Neuronal stem cell (in vitro differentiated cells): Measurements from ENCODE around the gene ARFGEF3.

Experiments
- DNase-seq: peaks from one replicate; pipeline ENCODE4 v3.0.0-alpha.2; 2013; ENCODE audit warnings: low spot score
- H2AFZ ChIP-seq: one replicate; pipeline ENCODE4 v1.6.1; 2013; ENCODE audit warnings: mild to moderate bottlenecking, low read length, inconsistent platforms
- H2AK5ac ChIP-seq: 2 replicates; pipeline ENCODE4 v1.6.1; 2013; ENCODE audit warnings: low read depth, mild to moderate bottlenecking, inconsistent platforms, low read length, moderate library complexity, mixed read lengths
- H2BK120ac ChIP-seq: 2 replicates; pipeline ENCODE4 v1.6.1; 2013; ENCODE audit warnings: low read depth, mild to moderate bottlenecking, inconsistent platforms, low read length, moderate library complexity, mixed read lengths
- H2BK12ac ChIP-seq: one replicate; pipeline ENCODE4 v1.6.1; 2013; ENCODE audit warnings: low read length, inconsistent platforms
- H2BK15ac ChIP-seq: 2 replicates; pipeline ENCODE4 v1.6.1; 2013; ENCODE audit warnings: mild to moderate bottlenecking, low read length, inconsistent platforms, mixed read lengths
- H2BK5ac ChIP-seq: one replicate; pipeline ENCODE4 v1.6.1; 2013; ENCODE audit warnings: inconsistent platforms, mild to moderate bottlenecking, low read length, moderate library complexity
- H3K14ac ChIP-seq: one replicate; pipeline ENCODE4 v1.6.1; 2013; ENCODE audit warnings: low read length, inconsistent platforms
- H3K18ac ChIP-seq: 2 replicates; pipeline ENCODE4 v1.6.1; 2013; ENCODE audit warnings: low read length, inconsistent platforms
- H3K23ac ChIP-seq: 2 replicates; pipeline ENCODE4 v1.6.1; 2013; ENCODE audit warnings: low read depth, mild to moderate bottlenecking, mixed read lengths, low read length, inconsistent platforms; ENCODE audit not compliant: poor library complexity
- H3K27ac ChIP-seq: replicated peaks from 3 replicates; pipeline ENCODE4 v1.5.1; 2013; ENCODE audit warnings: low read length, inconsistent platforms
- H3K27me3 ChIP-seq, 3 experiments: 2 replicates each; pipeline ENCODE4 v1.6.1; 2013; ENCODE audit warnings: low read length in 3 of 3, mild to moderate bottlenecking in 2 of 3, inconsistent platforms in 1 of 3, low read depth in 1 of 3, mixed read lengths in 1 of 3, moderate library complexity in 1 of 3; ENCODE audit not compliant: control insufficient read depth in 3 of 3, insufficient read depth in 3 of 3
- H3K36me3 ChIP-seq, 2 donors: replicated peaks in 1 of 2; 2 replicates each; pipeline ENCODE4 v1.6.1; 2013; ENCODE audit warnings: low read length in 2 of 2; ENCODE audit not compliant: control insufficient read depth in 2 of 2, insufficient read depth in 2 of 2
- H3K4ac ChIP-seq: 2 replicates; pipeline ENCODE4 v1.6.1; 2013; ENCODE audit warnings: inconsistent platforms, mild to moderate bottlenecking, low read length, moderate library complexity
- H3K4me1 ChIP-seq, 2 donors: 1 replicate in 1 of 2; 2 replicates in 1 of 2; pipeline ENCODE4 v1.6.1; 2013; ENCODE audit warnings: low read length in 2 of 2, low read depth in 1 of 2; ENCODE audit not compliant: control insufficient read depth in 2 of 2, insufficient read depth in 1 of 2
- H3K4me2 ChIP-seq: one replicate; pipeline ENCODE4 v1.6.1; 2013; ENCODE audit warnings: mild to moderate bottlenecking, low read length, inconsistent platforms; ENCODE audit not compliant: insufficient read depth, poor library complexity, severe bottlenecking
- H3K4me3 ChIP-seq, 2 donors: 2 replicates each; pipeline ENCODE4 v1.5.1; 2013; ENCODE audit warnings: low read length in 2 of 2, mild to moderate bottlenecking in 2 of 2, inconsistent platforms in 1 of 2, moderate library complexity in 1 of 2
- H3K79me1 ChIP-seq: one replicate; pipeline ENCODE4 v1.6.1; 2013; ENCODE audit warnings: low read depth, mild to moderate bottlenecking, inconsistent platforms, low read length, moderate library complexity
- H3K9ac ChIP-seq: one replicate; pipeline ENCODE4 v1.6.1; 2013; ENCODE audit warnings: mild to moderate bottlenecking, low read depth, low read length, inconsistent platforms; ENCODE audit not compliant: poor library complexity
- H3K9me3 ChIP-seq, 2 donors: replicated peaks in 1 of 2; 2 replicates each; pipeline versions ENCODE3 to v1.6.1; 2013; ENCODE audit warnings: low read length in 2 of 2, mild to moderate bottlenecking in 2 of 2, inconsistent platforms in 1 of 2, low read depth in 1 of 2, mixed read lengths in 1 of 2, moderate library complexity in 1 of 2; ENCODE audit not compliant: control insufficient read depth in 2 of 2, insufficient read depth in 1 of 2
- H4K8ac ChIP-seq: one replicate; pipeline ENCODE4 v1.6.1; 2013; ENCODE audit warnings: low read depth, mild to moderate bottlenecking, inconsistent platforms, low read length, moderate library complexity
- H4K91ac ChIP-seq: one replicate; pipeline ENCODE4 v1.6.1; 2013; ENCODE audit warnings: low read length, low read depth, mild to moderate bottlenecking, inconsistent platforms; ENCODE audit not compliant: poor library complexity
- WGBS, 2 donors: extraction: QIAGEN DNeasy Blood & Tissue Kit; methylation state at CpG; one replicate each; pipeline ENCODE4 v1.1.7; 2013; ENCODE audit warnings: missing lambda C conversion rate in 2 of 2, mixed read lengths in 1 of 2; ENCODE audit not compliant: insufficient read length in 2 of 2, insufficient replicate concordance in 1 of 2; ENCODE audit errors: extremely low coverage in 2 of 2; 5-methylcytosine and 5-hydroxymethylcytosine counted together

Gene ARFGEF3

GRCh38 chr6:138374230-138374629 lies 212.5 kb downstream of the ARFGEF3 start:
- Histone ChIP-seq H3K27me3 (peaks cover 0 to 4% (median 0%) of the 10 kb centered on the region in 3 experiments), H3K14ac (no peak overlapping the region), H4K8ac (no peak overlapping the region)

GRCh38 chr6:138374815-138375214 lies 213.1 kb downstream of the ARFGEF3 start:
- no CpG with 5 or more reads among the region's 2 CpGs for WGBS, 2 donors
- Histone ChIP-seq H3K36me3 (no peaks in the 10 kb centered on the region), H2BK15ac (no peak overlapping the region), H3K4me1 (no peaks in the 10 kb centered on the region), H3K9me3 (no peaks in the 10 kb centered on the region), H2BK120ac (no peak overlapping the region), H2AFZ (no peak overlapping the region), H2AK5ac (no peak overlapping the region), H3K9ac (no peak overlapping the region), H4K91ac (no peak overlapping the region), H3K4me3 (no peak overlapping the region), H3K18ac (no peak overlapping the region), H4K8ac (no peak overlapping the region), H3K14ac (no peak overlapping the region), H3K27ac (no peak overlapping the region), H2BK12ac (no peak overlapping the region), H2BK5ac (no peak overlapping the region), H3K4me2 (no peak overlapping the region), H3K27me3 (peaks cover 0 to 4% (median 0%) of the 10 kb centered on the region in 3 experiments), H3K23ac (no peak overlapping the region), H3K79me1 (no peaks in the 10 kb centered on the region), H3K4ac (no peak overlapping the region)
- no peak for DNase-seq

More at GRCh38 chr6:138374230-138374629, 212.5 kb downstream of the ARFGEF3 start:
- no peak overlapping the region for H2BK12ac ChIP-seq
- H3K79me1 ChIP-seq, result no peaks in the 10 kb centered on the region
- no peak overlapping the region for H4K91ac ChIP-seq
- H2AFZ ChIP-seq, result no peak overlapping the region
- H3K4ac ChIP-seq, result no peak overlapping the region
- no peak overlapping the region for H3K18ac ChIP-seq
- no peak overlapping the region for H3K4me2 ChIP-seq
- no peaks in the 10 kb centered on the region for H3K4me1 ChIP-seq
- no peak overlapping the region for H3K9ac ChIP-seq
- no peak overlapping the region for H2BK15ac ChIP-seq
- no peak overlapping the region for H3K4me3 ChIP-seq
- H3K9me3 ChIP-seq, result no peaks in the 10 kb centered on the region
- no peak overlapping the region for H2BK120ac ChIP-seq
- H3K27ac ChIP-seq, result no peak overlapping the region
- H3K23ac ChIP-seq, result no peak overlapping the region
- H2BK5ac ChIP-seq, result no peak overlapping the region
- no peak for DNase-seq
- no peaks in the 10 kb centered on the region for H3K36me3 ChIP-seq
- H2AK5ac ChIP-seq, result no peak overlapping the region

GRCh38 chr6:138377042-138377441 lies 215.3 kb downstream of the ARFGEF3 start:
- no peak overlapping the region for H4K8ac ChIP-seq
- no peak for DNase-seq
- H2BK5ac ChIP-seq, result no peak overlapping the region
- H3K36me3 ChIP-seq, result no peaks in the 10 kb centered on the region
- no peak overlapping the region for H2AK5ac ChIP-seq
- H3K18ac ChIP-seq, result no peak overlapping the region
- peaks cover 0 to 4% (median 0%) of the 10 kb centered on the region in 3 experiments for H3K27me3 ChIP-seq
- no peak overlapping the region for H2BK15ac ChIP-seq
- H3K9ac ChIP-seq, result no peak overlapping the region
- no peak overlapping the region for H3K14ac ChIP-seq
- no peaks in the 10 kb centered on the region for H3K4me1 ChIP-seq
- no peaks in the 10 kb centered on the region for H3K79me1 ChIP-seq
- no peak overlapping the region for H2BK12ac ChIP-seq
- H2AFZ ChIP-seq, result no peak overlapping the region
- H3K23ac ChIP-seq, result no peak overlapping the region
- no peak overlapping the region for H3K27ac ChIP-seq
- H3K4ac ChIP-seq, result no peak overlapping the region
- H4K91ac ChIP-seq, result no peak overlapping the region
- no peak overlapping the region for H3K4me3 ChIP-seq
- no peak overlapping the region for H3K4me2 ChIP-seq
- no peak overlapping the region for H2BK120ac ChIP-seq
- H3K9me3 ChIP-seq, result no peaks in the 10 kb centered on the region

- no CpG with 5 or more reads among the region's 6 CpGs for WGBS, 2 donors
- no peak within 1 kb of the TSS for H2BK12ac ChIP-seq
- peaks cover 0 to 4% (median 0%) of the 10 kb centered on the region in 3 experiments for H3K27me3 ChIP-seq
- no peak for DNase-seq
- no peak within 1 kb of the TSS for H3K4ac ChIP-seq
- no peak within 1 kb of the TSS for H3K27ac ChIP-seq
- H3K4me3 ChIP-seq, result no peak within 1 kb of the TSS
- H2BK15ac ChIP-seq, result no peak within 1 kb of the TSS
- no peaks in the 10 kb centered on the region for H3K36me3 ChIP-seq
- H4K91ac ChIP-seq, result no peak within 1 kb of the TSS
- H4K8ac ChIP-seq, result peak within 1 kb of the TSS; percentile 86
- no peak within 1 kb of the TSS for H3K14ac ChIP-seq
- H3K4me1 ChIP-seq, result no peaks in the 10 kb centered on the region
- H2AK5ac ChIP-seq, result no peak within 1 kb of the TSS
- H3K9me3 ChIP-seq, result no peaks in the 10 kb centered on the region
- peaks cover 1% of the 10 kb centered on the region for H3K79me1 ChIP-seq
- H3K9ac ChIP-seq, result no peak within 1 kb of the TSS
- H3K4me2 ChIP-seq, result no peak within 1 kb of the TSS
- H2BK5ac ChIP-seq, result no peak within 1 kb of the TSS
- H2AFZ ChIP-seq, result no peak within 1 kb of the TSS
- H3K23ac ChIP-seq, result no peak within 1 kb of the TSS
- H3K18ac ChIP-seq, result no peak within 1 kb of the TSS
- H2BK120ac ChIP-seq, result no peak within 1 kb of the TSS
These were observed 216.1 kb downstream of the ARFGEF3 start, which contains the start of gene SMIM28 for GRCh38 chr6:138377844-138378243. SMIM28 (plus strand) TSS chr6:138377905; CDS start chr6:138378073, 168 bp downstream.
